H1 (cell line): ENCODE results near the gene CNR2. TPM values are rescaled to one million over a fixed set of nuclear protein-coding genes. Genes with fewer than 3 reads are reported as not detected.
A peak's percentile ranks its signal among the peaks of the same experiment; 100 is the strongest.

Experiments
- CTCF ChIA-PET: fragments of 300-600 bp; sonication (Branson Sonifier 250); formaldehyde crosslinking; loops from one replicate; lab custom pipeline; 2021; ENCODE audit not compliant: partially characterized antibody; lab: Charles Lee
- POLR2A ChIA-PET: fragments of 300-600 bp; sonication (Branson Sonifier 250); formaldehyde crosslinking; loops from one replicate; lab custom pipeline; 2021; ENCODE audit warnings: inconsistent platforms; ENCODE audit not compliant: partially characterized antibody; lab: Charles Lee
- DNase-seq, 2 experiments: peaks; one replicate each; pipeline versions ENCODE4 v3.0.0 to v3.0.0-alpha.2; 2010 to 2022; ENCODE audit warnings: low spot score in 2 of 2, low read depth in 1 of 2, mixed read lengths in 1 of 2
- FAIRE-seq: peaks from 2 replicates; lab custom pipeline; 2011; peaks lifted over from hg19 to GRCh38; lab: Jason Lieb, UNC
- H2AFZ ChIP-seq: 2 replicates; pipeline ENCODE4 v1.8.1; 2012; ENCODE audit warnings: low read length, inconsistent platforms
- H2AK5ac ChIP-seq: 2 replicates; pipeline ENCODE4 v1.6.1; 2013; ENCODE audit warnings: low read depth, low read length
- H2BK120ac ChIP-seq: replicated peaks from 2 replicates; pipeline ENCODE3; 2013; ENCODE audit warnings: low read depth, low read length, inconsistent platforms
- H2BK12ac ChIP-seq: 2 replicates; pipeline ENCODE4 v1.6.1; 2013; ENCODE audit warnings: low read depth, low read length
- H2BK15ac ChIP-seq: 2 replicates; pipeline ENCODE4 v1.6.1; 2013; ENCODE audit warnings: low read length
- H2BK20ac ChIP-seq: 2 replicates; pipeline ENCODE4 v1.6.1; 2013; ENCODE audit warnings: low read length
- H2BK5ac ChIP-seq: 2 replicates; pipeline ENCODE4 v1.6.1; 2013; ENCODE audit warnings: low read depth, low read length
- H3K14ac ChIP-seq: 2 replicates; pipeline ENCODE4 v1.6.1; 2013; ENCODE audit warnings: inconsistent platforms; ENCODE audit not compliant: insufficient read length
- H3K18ac ChIP-seq: 2 replicates; pipeline ENCODE4 v1.6.1; 2013; ENCODE audit warnings: low read length; ENCODE audit errors: extremely low read depth
- H3K23ac ChIP-seq: 2 replicates; pipeline ENCODE4 v1.6.1; 2013; ENCODE audit warnings: inconsistent platforms; ENCODE audit not compliant: insufficient read length
- H3K23me2 ChIP-seq: 2 replicates; pipeline ENCODE4 v1.6.1; 2013; ENCODE audit warnings: low read depth, low read length
- H3K27ac ChIP-seq: 2 replicates; pipeline ENCODE4 v1.6.1; 2011; ENCODE audit warnings: low read depth, low read length, inconsistent platforms
- H3K27me3 ChIP-seq, 4 experiments: replicated peaks in 1 of 4; 1 replicate in 1 of 4; 2 replicates in 3 of 4; pipeline versions ENCODE4 v1.6.1 to v1.8.1; 2011 to 2013; ENCODE audit warnings: low read length in 3 of 4, mild to moderate bottlenecking in 3 of 4, inconsistent platforms in 2 of 4, mixed read lengths in 2 of 4, moderate library complexity in 1 of 4; ENCODE audit not compliant: control insufficient read depth in 3 of 4, insufficient read depth in 3 of 4; ENCODE audit errors: extremely low read depth in 1 of 4
- H3K36me3 ChIP-seq, 4 experiments: 2 replicates each; pipeline versions ENCODE4 v1.6.1 to v1.8.1; 2011 to 2013; ENCODE audit warnings: mild to moderate bottlenecking in 4 of 4, low read length in 3 of 4, moderate library complexity in 2 of 4, control low read depth in 1 of 4, inconsistent platforms in 1 of 4; ENCODE audit not compliant: insufficient read depth in 4 of 4, control insufficient read depth in 2 of 4
- H3K4ac ChIP-seq: replicated peaks from 2 replicates; pipeline ENCODE3; 2013; ENCODE audit warnings: low read length, low read depth, mixed read lengths, inconsistent platforms; ENCODE audit not compliant: insufficient read length
- H3K4me1 ChIP-seq, 4 experiments: replicated peaks in 1 of 4; 1 replicate in 1 of 4; 2 replicates in 3 of 4; pipeline versions ENCODE4 v1.6.1 to v1.8.1; 2011 to 2013; ENCODE audit warnings: low read length in 3 of 4, inconsistent platforms in 2 of 4, mixed read lengths in 1 of 4; ENCODE audit not compliant: insufficient read depth in 4 of 4, control insufficient read depth in 3 of 4
- H3K4me2 ChIP-seq, 2 experiments: 2 replicates each; pipeline versions ENCODE4 v1.6.1 to v1.8.1; 2011 to 2013; ENCODE audit warnings: low read depth in 2 of 2, low read length in 2 of 2, control low read depth in 1 of 2, inconsistent platforms in 1 of 2, mild to moderate bottlenecking in 1 of 2; ENCODE audit not compliant: insufficient read depth in 1 of 2
- H3K4me3 ChIP-seq, 4 experiments: fragments of 200-600, 300-600 bp in 1 of 4; sonication (generic), shearing (Covaris generic), sonication (Bioruptor Twin) in 1 of 4; 2 replicates each; pipeline versions ENCODE4 v1.5.1 to v1.8.1; 2011 to 2016; ENCODE audit warnings: low read length in 4 of 4, low read depth in 3 of 4, control low read depth in 2 of 4, inconsistent platforms in 2 of 4, mild to moderate bottlenecking in 2 of 4, mixed read lengths in 1 of 4, moderate library complexity in 1 of 4; ENCODE audit not compliant: insufficient read depth in 2 of 4; ENCODE audit errors: extremely low read depth in 1 of 4
- H3K56ac ChIP-seq: replicated peaks from 2 replicates; pipeline ENCODE3; 2013; ENCODE audit warnings: low read depth, mild to moderate bottlenecking, mixed read lengths, low read length, inconsistent platforms; ENCODE audit not compliant: insufficient read length
- H3K79me1 ChIP-seq: 2 replicates; pipeline ENCODE4 v1.6.1; 2013; ENCODE audit warnings: low read depth, low read length, control low read depth
- H3K79me2 ChIP-seq, 2 experiments: 2 replicates each; pipeline versions ENCODE4 v1.6.1 to v1.8.1; 2012 to 2013; ENCODE audit warnings: low read length in 2 of 2, mild to moderate bottlenecking in 2 of 2, inconsistent platforms in 1 of 2; ENCODE audit not compliant: insufficient read depth in 2 of 2, control insufficient read depth in 1 of 2
- H3K9ac ChIP-seq, 4 experiments: replicated peaks in 1 of 4; 1 replicate in 1 of 4; 2 replicates in 3 of 4; pipeline versions ENCODE4 v1.6.1 to v1.8.1; 2011 to 2013; ENCODE audit warnings: low read depth in 3 of 4, low read length in 3 of 4, control low read depth in 2 of 4, mild to moderate bottlenecking in 2 of 4, moderate library complexity in 2 of 4, inconsistent platforms in 1 of 4; ENCODE audit errors: extremely low read depth in 1 of 4
- H3K9me3 ChIP-seq, 2 experiments: 2 replicates each; pipeline versions ENCODE4 v1.6.1 to v1.8.1; 2012 to 2013; ENCODE audit warnings: mild to moderate bottlenecking in 2 of 2, moderate library complexity in 2 of 2, control low read depth in 1 of 2, inconsistent platforms in 1 of 2, low read depth in 1 of 2, low read length in 1 of 2, mixed read lengths in 1 of 2; ENCODE audit not compliant: insufficient read depth in 2 of 2
- H4K20me1 ChIP-seq, 2 experiments: replicated peaks in 1 of 2; 2 replicates each; pipeline versions ENCODE3 to v1.8.1; 2011 to 2013; ENCODE audit warnings: inconsistent platforms in 2 of 2, low read length in 2 of 2, mild to moderate bottlenecking in 1 of 2; ENCODE audit not compliant: insufficient read depth in 2 of 2, control insufficient read depth in 1 of 2
- H4K5ac ChIP-seq: 2 replicates; pipeline ENCODE4 v1.6.1; 2013; ENCODE audit warnings: low read length, low read depth, mixed read lengths, inconsistent platforms; ENCODE audit not compliant: insufficient read length
- H4K8ac ChIP-seq: 2 replicates; pipeline ENCODE4 v1.8.0; 2013; ENCODE audit warnings: mild to moderate bottlenecking, moderate library complexity, low read length, inconsistent platforms; ENCODE audit not compliant: insufficient read depth; ENCODE audit errors: extremely low read depth
- H4K91ac ChIP-seq: replicated peaks from 2 replicates; pipeline ENCODE3; 2013; ENCODE audit warnings: low read length, mixed read lengths, inconsistent platforms; ENCODE audit not compliant: insufficient read length
- CHD1 ChIP-seq: IDR thresholded peaks from 2 replicates; pipeline ENCODE4 v1.6.1; 2012; ENCODE audit warnings: low read depth, low read length, improper control_type of control experiment
- SP1 ChIP-seq: IDR thresholded peaks from 2 replicates; pipeline ENCODE4 v1.6.1; 2011; ENCODE audit warnings: low read depth, low read length
- WGBS, 2 experiments: shearing (Covaris generic) in 1 of 2; methylation state at CpG; one replicate each; pipeline versions ENCODE4 v1.1.6 to v1.1.7; 2013 to 2015; ENCODE audit warnings: low lambda C conversion rate in 2 of 2, mixed read lengths in 2 of 2, inconsistent platforms in 1 of 2, low coverage in 1 of 2, missing lambda C conversion rate in 1 of 2; ENCODE audit not compliant: insufficient replicate concordance in 2 of 2, insufficient coverage in 1 of 2, insufficient read length in 1 of 2; ENCODE audit errors: extremely low coverage in 1 of 2, missing lambda C conversion rate in 1 of 2; 5-methylcytosine and 5-hydroxymethylcytosine counted together
- polyA plus RNA-seq, 7 experiments: library from polyadenylated mRNA; depleted of rRNA in 3 of 7; stranded (reverse) in 5 of 7; unstranded in 2 of 7; fragments of >200 nt in 5 of 7; fragments of 200-250 nt in 2 of 7; gene quantifications; 1 replicate in 5 of 7; 2 replicates in 1 of 7; 4 replicates in 1 of 7; pipeline versions ENCODE4 v1.2.1 to v1.2.3, GENCODE V29; 2011 to 2013; ENCODE audit warnings: missing spikeins in 2 of 7, mixed read lengths in 2 of 7
- total RNA-seq: library from RNA; stranded (reverse); fragmentation: NEBNext Ultra II Directional; extraction: Animal tissue kit (Norgen Biotek cat#: 25700); gene quantifications from 2 replicates; pipeline ENCODE4 v1.2.1, GENCODE V29; 2021

The CNR2 gene
- total and polyA plus RNA-seq, 2 of the 8 experiments (the other 6 are each of a cell fraction or from before 2014, with no cell fraction given), result not detected

DNA sequence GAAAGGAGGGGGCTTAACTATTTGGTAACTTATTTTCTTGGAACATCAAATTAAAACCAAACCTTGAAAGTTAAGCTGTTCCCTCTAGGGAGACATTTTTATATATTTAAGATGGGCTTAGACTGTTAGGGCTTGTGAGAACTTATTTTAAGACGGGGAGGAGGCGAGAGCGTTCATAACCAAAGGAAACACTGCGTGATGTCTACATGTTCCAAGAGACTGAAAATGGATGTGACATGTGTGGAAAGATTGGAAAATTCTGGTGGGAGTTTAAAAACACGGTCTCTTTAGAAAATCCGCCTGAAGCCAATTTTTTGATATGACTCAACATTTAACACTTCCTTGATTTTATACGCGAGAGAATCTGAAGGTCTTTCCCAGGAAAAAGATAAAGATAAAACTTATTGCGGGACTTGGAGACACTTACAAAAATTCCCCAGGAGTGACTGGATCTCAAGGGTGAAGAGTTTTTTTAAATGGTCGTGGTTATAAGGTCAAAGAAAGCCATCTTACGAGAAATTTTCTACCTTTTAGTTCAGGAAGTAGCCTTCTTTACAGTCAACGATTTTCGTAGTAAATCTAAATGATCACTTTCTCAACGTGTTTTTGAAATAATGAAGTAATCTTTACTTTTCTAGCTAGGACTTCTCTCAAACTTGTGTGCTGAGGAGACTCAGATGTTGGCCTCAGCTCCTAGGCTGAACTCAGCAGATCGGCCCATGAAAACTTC is 47.3 kb upstream of the CNR2 start:
- no peak for TF ChIP-seq SP1
- TF ChIP-seq CHD1, result 0 out of 2 replicates have a peak, but pooled peaks have one; percentile 4
- H3K23ac ChIP-seq, result no peak overlapping the region
- H2BK12ac ChIP-seq, result no peak overlapping the region
- no peak for FAIRE-seq
- no peak overlapping the region for H4K91ac ChIP-seq
- H2BK20ac ChIP-seq, result no peak overlapping the region
- H3K4ac ChIP-seq, result no peak overlapping the region
- H2BK15ac ChIP-seq, result no peak overlapping the region
- no peak overlapping the region for H2BK120ac ChIP-seq
- H3K27me3 ChIP-seq, result no peaks in the 10 kb centered on the region
- H4K20me1 ChIP-seq, result peaks cover 0 to 5% of the 10 kb centered on the region in 2 experiments
- H3K14ac ChIP-seq, result no peak overlapping the region
- H3K56ac ChIP-seq, result peak overlapping the region; percentile 62
- peaks cover 0 to 15% of the 10 kb centered on the region in 2 experiments; a peak in 2 of 4 replicates for H3K79me2 ChIP-seq
- peak overlapping the region; percentile 20 for H4K5ac ChIP-seq
- ChIA-PET CTCF (interaction anchor here (0.9 to 1.2 kb wide), 4 partner anchors 15 to 195 kb away, joined by 3 to 5 read pairs (median 3); no protein-coding TSS in a partner anchor), POLR2A (interaction anchor here (0.6 to 16.6 kb wide), 17 partner anchors 7 to 190 kb away, joined by 3 to 267 read pairs (median 4); partner anchors contain the start of genes GALE and SRSF10)
- peak overlapping the region; percentile 99 for H2BK5ac ChIP-seq
- peak overlapping the region; percentile 20; the same call in 1 of the 2 replicates for H3K18ac ChIP-seq
- no peak overlapping the region for H4K8ac ChIP-seq
- no peak overlapping the region for H2AFZ ChIP-seq
- no peak for DNase-seq
- H3K36me3 ChIP-seq, result peaks cover 0 to 33% (median 2%) of the 10 kb centered on the region in 4 experiments; a peak in 3 of 8 replicates
- H3K4me1 ChIP-seq, result peaks cover 2 to 4% (median 3%) of the 10 kb centered on the region in 4 experiments; a peak in 6 of 7 replicates
- peaks cover 7% of the 10 kb centered on the region for H3K23me2 ChIP-seq
- no peaks in the 10 kb centered on the region for H3K79me1 ChIP-seq
- H3K27ac ChIP-seq, result peak overlapping the region; percentile 99
- H3K4me2 ChIP-seq, result peak overlapping the region; percentile 59 to 74
- H3K9ac ChIP-seq, result peak overlapping the region; percentile 93 to 99 (median 99)
- H3K9me3 ChIP-seq, result no peaks in the 10 kb centered on the region
- H2AK5ac ChIP-seq, result no peak overlapping the region
- WGBS, 2 experiments, result 6% methylated on average over 15 of the region's 15 CpGs; no CpG with 5 or more reads in 1 of the 2 experiments
- H3K4me3 ChIP-seq, result peak overlapping the region; percentile 53 to 90 (median 84)
